ENCODE data around the gene ZNF212.

GRCh38 chr7:149289262-149289661, 49.8 kb downstream of the ZNF212 start:
- TF ChIP-seq YY1 (IDR thresholded peaks at IDR 0.05; ENCODE audit: insufficient read depth, insufficient read length) (no peak), ZNF274 (IDR thresholded peaks at IDR 0.05; ENCODE audit: low read depth, low read length) (no peak)

Measured in NT2/D1 (cell line).